Left cardiac atrium (tissue), 4 donors: ENCODE data around the gene CCDC167. TPM values are rescaled to one million over a fixed set of nuclear protein-coding genes. Genes with fewer than 3 reads are reported as not detected.

ENCODE experiments used
- ATAC-seq, 2 donors: fragments of 200-7000 bp; cut with Tn5 transposase; one replicate each; pipeline ENCODE4 v1.9.1; 2020; ENCODE audit warnings: mild to moderate bottlenecking in 2 of 2, moderate library complexity in 2 of 2
- DNase-seq: peaks from one replicate; pipeline ENCODE4 v3.0.0-alpha.2; 2020
- intact Hi-C, 2 donors: fragments of 100-400 bp; cut with DNase I; formaldehyde crosslinking; loops; one replicate each; pipeline versions ENCODE4 v1.14.1 to v1.15.1; 2022 to 2023
- total RNA-seq, 2 donors: library from RNA; stranded (reverse); fragmentation: NEBNext Ultra II Directional; extraction: Animal tissue kit (Norgen Biotek cat#: 25700); gene quantifications; one replicate each; pipeline ENCODE4 v1.2.1, GENCODE V29; 2021
- donor health status: DM: no; HTN: yes; CAD: no.
- donor health status: DM: no; HTN: yes; CAD: no; lungs with severe emphysema.
- donor health status: DM: yes; HTN: yes; CAD: no.
- donor health status: Dilated cardiomyopathy.

The CCDC167 gene
- total RNA-seq, 2 donors from 2014 or later, result 19.5 to 28.7 TPM

DNA sequence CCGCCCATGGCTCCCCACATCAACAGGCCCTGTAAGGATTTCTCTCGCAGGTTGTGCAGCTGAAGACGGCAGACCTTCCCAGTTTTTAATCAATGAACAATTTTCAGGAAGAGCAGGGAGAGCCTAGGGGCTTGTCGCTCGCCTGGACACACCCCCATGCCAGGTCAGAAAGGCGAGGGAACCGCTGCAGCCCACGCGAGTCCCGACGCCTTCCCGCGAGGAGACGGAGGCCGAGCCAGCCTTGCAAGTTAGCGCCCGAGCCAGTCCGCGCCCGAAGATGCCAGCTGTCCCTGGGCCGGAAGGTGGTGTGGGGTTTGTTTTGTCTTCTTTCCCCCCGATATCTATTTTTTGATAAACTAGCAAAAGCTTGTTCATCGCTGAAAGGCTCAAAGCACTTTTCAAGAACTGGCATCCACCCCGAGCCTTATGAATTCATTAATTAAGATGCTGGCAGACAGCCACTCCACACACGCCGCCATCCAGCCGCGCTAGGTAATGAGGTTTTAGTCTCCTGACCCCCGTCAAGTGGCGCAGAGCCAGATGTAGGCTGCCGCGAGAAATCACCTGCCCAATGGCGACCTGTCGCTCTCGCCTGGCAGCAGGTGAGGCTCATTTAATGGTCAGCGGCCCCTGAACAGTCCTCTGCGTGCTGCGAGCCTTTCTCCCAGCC is 6.6 kb downstream of the CCDC167 start:
- ATAC-seq (no peak), DNase-seq (no peak)
- intact Hi-C loops, result no loop called here

DNA sequence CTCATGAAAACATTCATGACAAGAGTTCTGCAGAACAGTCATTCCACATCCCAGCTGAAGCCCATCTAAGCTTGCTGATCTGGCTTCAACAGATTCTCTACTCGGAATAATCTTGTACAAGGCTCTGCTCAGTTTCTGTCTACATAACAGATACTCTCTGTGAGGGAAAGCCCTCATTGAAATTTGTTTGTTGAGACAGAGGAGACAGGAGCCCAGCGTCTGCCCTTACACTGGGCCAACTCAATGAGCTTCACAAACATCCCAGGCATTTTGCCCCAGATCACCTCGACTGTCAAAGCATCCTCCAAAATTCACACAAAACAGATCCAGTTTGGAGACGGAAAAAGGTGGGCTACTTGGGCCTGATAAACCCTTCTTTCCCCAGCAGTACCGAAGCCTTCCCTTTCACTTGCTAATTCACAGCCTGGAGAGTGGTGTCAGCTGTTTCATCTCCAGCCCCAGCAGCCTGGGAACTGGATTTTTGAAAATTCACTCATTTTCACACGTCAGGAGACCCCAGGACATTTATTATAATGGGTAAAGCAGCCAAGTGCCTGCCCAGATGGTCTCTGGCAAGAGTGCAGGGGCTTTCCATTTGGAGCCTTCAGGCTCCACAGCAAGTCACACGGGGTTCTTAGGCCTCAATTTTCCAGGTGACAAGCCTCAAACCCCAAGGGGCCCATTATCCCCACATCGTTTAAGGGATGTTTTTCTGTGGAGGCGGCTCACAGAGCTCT is 7.3 kb downstream of the CCDC167 start:
- DNase-seq (no peak), ATAC-seq (no peak)
- intact Hi-C loops, result no loop called here

DNA sequence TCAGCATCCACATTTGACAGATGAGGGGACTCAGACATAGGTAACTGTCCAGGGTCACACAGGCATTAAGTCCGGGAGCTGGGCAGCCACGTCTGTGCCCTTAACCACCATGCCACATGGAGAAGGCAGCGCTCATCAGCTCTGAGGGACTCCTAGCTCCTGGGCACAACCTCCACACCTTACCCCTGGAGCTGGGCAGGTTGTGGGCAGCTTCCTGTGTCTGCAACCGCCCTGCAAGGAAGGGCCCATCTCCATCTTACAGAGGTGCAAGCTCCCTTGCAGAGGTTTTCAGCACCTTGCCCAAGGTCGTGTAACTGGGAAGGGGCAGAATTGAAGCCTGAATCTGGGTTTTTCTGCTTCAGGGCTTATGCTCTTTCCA is 7.9 kb downstream of the CCDC167 start:
- ATAC-seq, result no peak
- intact Hi-C loops, result no loop called here
- no peak for DNase-seq

DNA sequence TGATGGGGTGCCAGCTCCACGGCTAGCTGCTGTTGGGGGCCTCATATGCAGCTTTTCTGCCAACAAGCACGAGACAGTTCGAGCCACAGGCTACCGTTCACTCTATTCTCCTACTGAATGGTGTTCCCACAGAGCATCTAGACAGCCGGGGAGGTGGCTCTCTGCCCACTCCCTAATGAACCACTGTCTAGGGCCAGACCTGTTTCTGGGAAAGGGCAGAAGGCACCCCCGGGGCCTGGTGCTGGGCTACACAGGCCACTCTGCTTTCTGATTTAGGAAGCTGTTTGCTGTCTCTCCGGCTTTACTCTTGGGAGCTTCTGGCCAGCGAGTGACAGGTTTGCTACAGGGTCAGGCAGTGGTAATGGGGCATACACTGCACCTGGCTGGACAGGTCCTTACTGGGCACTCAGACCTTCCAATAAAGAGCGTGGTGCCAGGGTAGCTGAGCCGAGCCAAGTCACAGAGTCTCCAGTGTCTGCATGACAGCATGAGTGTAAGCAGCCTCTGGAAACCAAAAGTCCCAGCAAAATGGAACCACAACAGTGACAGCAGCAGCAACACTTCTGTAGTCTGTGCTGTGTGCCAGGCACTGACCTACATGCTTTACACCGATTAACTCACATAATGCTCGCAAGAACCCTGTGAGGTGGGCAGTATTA is 8.4 kb downstream of the CCDC167 start:
- intact Hi-C loops, result no loop called here
- no peak for DNase-seq
- ATAC-seq, result peak in 1 of 2 donors; percentile 21

DNA sequence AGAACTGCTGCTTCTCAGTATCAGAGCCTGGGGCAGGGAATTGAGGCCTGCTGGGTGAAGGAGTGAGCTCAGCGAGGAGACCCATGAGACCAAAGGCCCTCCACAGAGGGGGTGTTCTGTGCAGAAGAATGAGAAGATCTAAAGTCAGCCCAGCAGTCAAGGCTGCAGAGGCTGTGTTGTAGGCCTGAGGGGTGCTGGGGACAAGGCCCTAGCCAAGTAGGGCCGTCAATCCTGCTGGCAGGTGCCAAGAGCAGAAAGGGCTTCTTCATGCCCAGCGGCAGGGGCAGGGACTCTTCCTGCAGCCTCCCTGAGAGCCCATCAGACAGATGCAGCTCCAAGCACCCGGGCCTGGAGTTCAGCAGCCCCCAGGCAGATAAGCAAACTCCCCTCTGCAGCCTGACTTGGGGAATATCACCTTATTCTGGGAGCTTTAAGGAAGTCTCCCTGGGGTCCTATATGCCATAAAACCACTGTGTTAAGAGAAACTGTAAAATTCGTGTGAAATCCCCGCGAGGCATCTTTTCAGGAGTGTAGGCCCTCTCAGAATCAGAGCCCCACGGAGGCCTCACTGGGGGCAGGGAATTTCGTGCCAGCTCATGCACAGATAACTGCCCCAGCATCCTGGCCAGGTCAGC is 9.0 kb downstream of the CCDC167 start:
- ATAC-seq (peak; percentile 17 to 20), DNase-seq (no peak)
- intact Hi-C loops, result no loop called here

DNA sequence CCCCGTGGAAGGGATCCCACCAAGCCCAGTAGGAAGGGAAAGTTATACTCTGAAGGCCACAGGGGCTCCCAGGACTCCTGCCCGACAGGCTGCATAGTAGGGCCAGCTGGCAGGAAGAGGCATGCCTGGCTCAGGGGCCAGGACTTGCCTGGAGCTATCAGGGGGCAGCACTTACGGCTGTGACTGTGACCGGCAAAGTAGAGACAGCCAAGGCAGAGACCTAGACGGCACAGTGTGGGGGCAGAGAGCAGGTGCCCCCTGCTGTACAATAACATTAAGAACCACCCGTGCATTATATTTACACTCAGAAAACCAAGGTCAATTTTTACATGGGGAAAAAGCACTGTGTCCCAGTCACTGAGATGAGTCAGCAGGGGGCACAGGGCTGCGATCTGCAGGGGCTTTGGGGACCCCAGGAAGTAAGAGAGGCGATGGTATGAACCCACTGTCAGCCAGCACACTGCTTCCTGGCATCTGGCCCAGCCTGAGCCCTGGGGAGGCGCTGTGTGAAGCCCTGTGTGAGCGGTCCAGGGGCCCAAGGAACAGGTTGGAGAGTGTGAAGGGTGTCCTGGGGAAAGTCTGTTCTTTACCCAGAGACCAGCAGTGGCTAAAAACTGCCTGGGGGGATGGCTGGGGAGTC is 9.9 kb downstream of the CCDC167 start:
- intact Hi-C loops, result loop anchor here (5.0 to 10.0 kb wide), 3 partner anchors 75 to 195 kb away; no protein-coding TSS in a partner anchor
- DNase-seq, result no peak
- ATAC-seq, result peak; percentile 40 to 43

DNA sequence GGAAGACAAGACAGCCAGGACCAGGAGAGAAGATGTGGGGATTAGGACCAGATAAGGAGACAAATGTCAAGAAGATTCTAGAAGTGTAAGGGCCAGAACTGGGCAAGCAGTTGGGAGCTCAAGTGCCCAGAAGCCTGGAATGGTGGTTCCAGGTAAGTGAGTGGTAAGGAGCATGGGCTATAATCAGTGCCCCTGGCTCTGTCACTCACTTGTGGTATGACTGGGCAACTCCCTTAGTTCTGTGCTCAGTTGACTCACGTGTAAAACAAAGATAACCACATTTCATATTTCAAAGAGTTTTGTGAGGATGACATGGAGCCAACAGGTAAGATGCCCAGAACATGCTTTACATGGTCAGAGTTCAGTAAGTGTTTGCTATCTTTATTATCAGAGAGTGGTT is 11.2 kb downstream of the CCDC167 start:
- intact Hi-C loops, result loop anchor here (5.0 to 10.0 kb wide), 3 partner anchors 76 to 196 kb away; no protein-coding TSS in a partner anchor
- no peak for DNase-seq

DNA sequence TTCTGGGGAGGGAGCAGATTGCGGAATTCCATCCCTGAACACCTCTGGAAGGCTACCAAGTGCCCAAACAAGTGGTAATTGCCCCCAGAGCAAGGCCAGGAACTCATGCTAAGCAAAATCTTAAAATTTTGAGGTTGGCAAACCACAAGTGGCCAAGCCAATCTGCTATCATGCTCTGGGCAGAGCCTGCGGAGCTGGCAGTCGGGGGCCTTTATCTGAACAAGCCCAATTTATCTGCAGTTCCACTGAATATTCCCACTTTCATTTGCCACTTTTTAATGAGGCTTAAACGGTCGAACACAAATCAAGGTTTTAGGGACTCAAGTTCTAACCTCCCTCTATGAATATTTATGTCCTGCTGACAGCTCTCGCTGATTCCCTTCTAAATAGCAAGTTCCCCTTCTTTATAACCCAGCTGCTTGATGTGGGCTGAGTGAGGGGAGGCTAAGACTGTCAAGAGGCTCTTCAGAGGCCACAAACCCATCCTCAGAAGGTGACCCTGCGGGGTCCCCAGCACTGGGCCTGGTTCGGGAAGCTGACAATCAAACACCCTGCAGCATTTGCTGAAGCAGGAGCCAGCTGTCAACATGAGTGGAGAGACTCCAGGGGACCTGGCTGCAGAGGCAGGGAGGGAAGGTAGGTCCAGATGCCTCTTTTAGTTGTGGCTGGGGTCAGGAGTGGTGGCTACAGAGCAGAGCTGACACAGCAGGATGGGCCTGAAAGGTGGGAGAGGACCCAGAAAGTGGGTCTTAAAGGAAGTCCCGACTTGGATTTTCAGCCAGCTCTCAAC is 11.9 kb downstream of the CCDC167 start:
- intact Hi-C loops, result loop anchor here (5.0 to 10.0 kb wide), 3 partner anchors 77 to 197 kb away; no protein-coding TSS in a partner anchor
- no peak for ATAC-seq

More for the DNA sequence above, 11.2 kb downstream of the CCDC167 start:
- no peak for ATAC-seq

DNA sequence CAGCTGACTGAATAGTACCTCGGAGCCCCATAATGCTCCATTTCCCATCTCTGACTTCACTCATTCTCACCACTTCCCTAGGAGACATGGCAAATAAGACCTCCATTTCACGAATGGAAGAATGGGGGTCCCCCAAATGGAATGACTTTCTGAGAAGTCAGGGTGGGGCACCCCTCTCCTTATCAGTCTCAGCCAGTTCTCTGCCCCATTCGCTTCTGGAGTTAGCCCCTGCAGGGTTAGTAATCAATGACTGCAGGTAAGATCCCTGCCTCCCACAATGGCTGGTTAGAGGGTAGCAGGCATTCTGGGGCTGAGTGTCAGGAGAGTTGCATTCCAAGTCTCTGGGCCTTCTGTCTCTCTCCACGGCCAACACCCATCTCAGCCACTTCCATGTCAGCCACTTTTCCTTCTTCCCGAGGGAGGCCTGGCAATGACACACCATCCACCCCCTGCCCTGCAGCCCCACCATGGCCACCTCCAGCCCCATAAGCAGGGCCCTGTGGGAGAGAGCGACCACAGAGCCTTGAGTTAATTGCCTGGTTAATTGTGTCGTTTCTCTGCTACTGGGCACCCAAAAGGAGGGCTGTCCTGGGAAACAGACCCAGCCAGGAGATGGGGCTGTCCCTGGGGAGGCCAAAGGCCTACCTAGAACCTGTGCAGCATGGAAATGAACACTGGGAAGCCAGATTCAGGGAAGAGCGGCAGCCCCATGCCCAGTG is 13.4 kb downstream of the CCDC167 start:
- intact Hi-C loops, result loop anchor here (5.0 to 10.0 kb wide), 3 partner anchors 79 to 199 kb away; no protein-coding TSS in a partner anchor
- no peak for ATAC-seq
- DNase-seq, result no peak

More for the DNA sequence above, 11.9 kb downstream of the CCDC167 start:
- DNase-seq, result no peak

DNA sequence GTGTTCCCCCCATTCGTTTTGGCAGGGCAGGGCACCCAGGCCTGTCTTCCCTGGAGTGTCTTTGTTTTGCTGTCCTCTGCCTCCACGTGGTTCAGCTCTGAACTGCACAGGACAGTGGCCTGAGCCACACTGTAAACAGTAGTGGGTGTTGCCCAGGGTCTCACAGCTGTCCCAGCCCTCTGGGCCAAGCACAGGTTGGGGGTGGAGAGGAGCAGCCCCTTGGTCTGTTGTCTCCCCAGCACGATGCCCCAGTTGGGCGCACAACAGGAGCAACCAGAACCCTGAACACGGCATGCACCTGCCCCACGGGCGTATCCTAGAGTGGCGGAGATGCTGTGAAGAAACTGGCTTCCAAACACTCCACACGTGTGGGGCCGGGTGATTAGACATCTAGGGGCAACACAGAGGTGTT is 14.4 kb downstream of the CCDC167 start:
- no peak for ATAC-seq
- DNase-seq, result no peak
- intact Hi-C loops, result loop anchor here (2.0 to 10.0 kb wide), 4 partner anchors 80 to 206 kb away; no protein-coding TSS in a partner anchor

DNA sequence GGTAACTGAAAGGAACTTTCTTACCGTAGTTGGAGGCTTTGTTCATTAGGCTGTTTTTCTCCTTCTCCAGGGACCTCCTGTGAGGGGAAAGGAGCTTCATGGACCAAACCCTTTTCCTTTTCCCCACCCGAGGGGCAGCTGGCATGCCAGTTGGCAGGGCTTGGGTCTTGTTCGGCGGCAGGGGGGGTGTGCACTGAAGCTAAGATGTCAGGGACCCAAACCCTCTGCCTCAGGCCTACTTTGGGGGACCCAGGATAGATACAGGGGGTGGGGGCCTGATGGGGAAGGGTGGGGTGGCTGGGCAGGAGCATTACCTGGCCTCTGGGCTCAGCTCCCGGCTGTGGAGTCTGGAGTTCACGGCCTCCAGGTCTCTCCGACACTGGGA is 14.9 kb downstream of the CCDC167 start:
- intact Hi-C loops, result loop anchor here (2.0 to 10.0 kb wide), 4 partner anchors 80 to 206 kb away; no protein-coding TSS in a partner anchor
- no peak for ATAC-seq
- no peak for DNase-seq

DNA sequence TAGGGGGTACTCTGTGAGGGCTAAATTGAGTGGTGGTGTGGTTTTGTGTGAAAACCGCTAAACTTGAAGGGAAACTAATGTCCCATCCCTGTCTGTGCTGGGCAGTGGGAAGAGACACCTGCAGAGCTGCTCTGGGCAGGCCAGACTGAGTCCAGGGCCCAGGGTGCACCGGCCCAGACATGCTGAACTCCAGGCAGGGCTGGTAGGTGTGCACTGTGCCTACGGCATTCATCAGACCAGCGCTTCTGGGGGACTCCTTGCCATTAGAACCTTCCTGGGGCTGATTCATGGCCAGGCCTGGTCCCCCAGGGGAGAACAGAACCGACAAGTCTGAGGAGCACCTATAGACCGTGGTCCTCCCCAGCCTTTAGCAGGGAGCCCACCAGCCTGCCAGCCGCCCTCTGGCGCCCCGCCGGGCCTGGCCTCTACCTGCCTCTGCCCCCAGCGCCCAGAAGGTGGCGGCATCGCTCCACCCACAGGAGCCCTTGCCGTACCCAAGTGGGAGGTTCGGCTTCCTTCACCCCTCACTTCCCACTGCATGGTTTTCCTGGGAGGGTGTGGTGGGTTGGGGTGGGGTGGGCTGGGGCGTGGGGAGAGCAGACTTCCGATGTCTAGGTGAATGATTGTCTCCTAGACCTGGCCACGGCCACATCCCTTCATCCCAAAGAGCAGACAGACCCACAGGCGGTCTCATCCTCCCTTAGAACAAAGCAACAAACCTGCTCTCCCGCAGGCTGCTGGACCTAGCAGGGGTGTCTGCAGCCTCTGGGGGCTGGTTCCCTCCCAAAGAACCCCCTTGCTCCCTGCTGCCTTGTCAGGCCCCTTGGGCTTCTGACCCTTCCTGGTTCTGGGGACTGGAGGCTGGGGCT is 15.5 kb downstream of the CCDC167 start:
- DNase-seq (peak; percentile 61), ATAC-seq (peak; percentile 64 to 72)
- intact Hi-C loops, result loop anchor here (2.0 to 10.0 kb wide), 3 partner anchors 81 to 207 kb away; no protein-coding TSS in a partner anchor

DNA sequence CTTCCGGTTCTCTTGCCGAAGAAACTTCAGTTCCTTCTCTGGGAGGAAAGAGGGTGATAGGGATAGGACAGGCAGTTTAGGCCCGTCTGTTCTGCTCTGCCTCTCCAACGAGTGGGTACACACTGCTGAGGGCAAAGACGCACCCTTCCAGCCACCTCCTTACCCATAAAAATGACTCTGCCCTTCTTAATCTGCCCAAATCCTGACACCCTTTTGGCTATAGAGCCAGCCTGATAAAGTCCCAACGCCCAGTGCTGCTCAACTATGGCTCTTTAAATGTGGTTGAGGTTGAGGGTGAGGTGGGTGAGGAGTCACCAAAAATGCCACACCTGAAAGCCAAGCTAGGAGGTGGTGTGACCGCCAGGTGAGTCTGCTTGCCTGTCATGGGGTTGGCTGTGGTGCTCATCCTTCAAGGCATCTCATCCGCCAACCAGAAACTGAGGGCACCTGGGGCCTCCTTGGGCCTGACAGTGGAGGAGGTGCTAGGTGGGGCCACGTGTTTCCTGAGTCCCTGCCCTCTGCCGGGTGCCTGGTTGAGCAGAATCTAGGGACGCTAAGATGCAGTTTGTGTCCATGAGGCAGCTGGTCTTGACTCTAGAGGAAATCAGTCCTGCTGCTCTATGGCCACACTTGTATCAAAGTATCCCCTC is 16.3 kb downstream of the CCDC167 start:
- intact Hi-C loops, result loop anchor here in 1 of 2 donors (10.0 kb wide), 2 partner anchors 81 to 201 kb away; no protein-coding TSS in a partner anchor
- DNase-seq (no peak), ATAC-seq (no peak)

DNA sequence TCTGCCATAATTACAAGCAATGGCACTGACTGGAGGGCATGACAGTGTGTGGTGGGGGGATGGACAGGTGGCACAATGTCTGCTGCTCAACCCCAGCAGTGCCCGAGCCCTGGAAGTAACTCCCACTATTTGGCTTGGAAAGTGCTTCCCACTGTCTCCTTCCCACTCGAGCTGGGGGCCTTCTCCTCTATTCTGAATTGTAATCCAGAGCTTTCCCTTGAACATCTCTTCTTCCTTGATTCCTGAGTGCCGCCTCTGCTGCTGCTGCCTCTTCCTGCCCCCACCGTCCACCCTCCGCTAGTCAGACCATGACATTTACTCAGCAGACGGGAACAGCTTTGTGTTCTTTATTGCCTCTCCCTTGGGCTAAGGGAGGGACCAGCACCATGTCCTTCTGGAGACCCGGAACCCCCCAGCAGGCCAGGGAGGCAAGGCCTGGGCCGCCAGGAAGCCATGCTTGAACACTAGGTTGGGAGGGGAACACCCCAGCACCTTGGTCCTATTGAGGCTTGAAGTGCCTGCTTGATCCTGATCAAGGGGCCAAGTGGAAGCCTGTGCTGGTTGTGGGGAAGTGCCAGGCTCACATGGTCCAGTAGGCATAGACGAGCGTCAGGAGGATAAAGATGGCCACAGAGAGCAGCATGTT is 17.0 kb downstream of the CCDC167 start:
- DNase-seq (no peak), ATAC-seq (no peak)
- intact Hi-C loops, result loop anchor here in 1 of 2 donors (10.0 kb wide), 2 partner anchors 82 to 202 kb away; no protein-coding TSS in a partner anchor
